HCT116 (cell line): ENCODE results near the gene ZNF777. TPM values are rescaled to one million over a fixed set of nuclear protein-coding genes. Genes with fewer than 3 reads are reported as not detected.

ENCODE experiments used
- ATAC-seq: fragments of 200-7000 bp; cut with Tn5 transposase; 2 replicates; pipeline ENCODE4 v1.9.1; 2020; ENCODE audit warnings: mild to moderate bottlenecking, moderate library complexity
- BruUV-seq: library from RNA; stranded (reverse); fragments of 400-500 nt; replicated peaks from 2 replicates; lab custom pipeline; 2021; lab: Mats Ljungman, UMichigan
- CTCF ChIA-PET: fragments of 300-600 bp; sonication (Branson Sonifier 250); formaldehyde crosslinking; loops from one replicate; lab custom pipeline; 2021; ENCODE audit warnings: antibody characterized with exemption; lab: Charles Lee
- POLR2A ChIA-PET: fragments of 300-600, 350-600 bp; sonication (Branson Sonifier 250); formaldehyde crosslinking; loops from one replicate; lab custom pipeline; 2021; ENCODE audit warnings: antibody characterized with exemption; lab: Charles Lee
- RAD21 ChIA-PET, 2 experiments: fragments of 300-600 bp; sonication (Branson Sonifier 250); formaldehyde crosslinking; loops; one replicate each; lab custom pipeline; 2023; ENCODE audit warnings: low total read pairs in 2 of 2; ENCODE audit not compliant: uncharacterized antibody in 2 of 2, unreplicated experiment in 2 of 2, low non-redundant PET in 1 of 2; lab: Charles Lee
- DNase-seq: peaks from one replicate; pipeline ENCODE4 v3.0.0-alpha.2; 2010; ENCODE audit warnings: low read depth, low spot score
- H2AFZ ChIP-seq: fragments of 200-600 bp; shearing (Covaris generic), sonication (generic); 2 replicates; pipeline ENCODE4 v1.6.1; 2017; ENCODE audit warnings: low read depth, mixed run types, mixed read lengths, antibody characterized with exemption, low read length; ENCODE audit not compliant: poor library complexity, severe bottlenecking
- H3K27ac ChIP-seq: 2 replicates; pipeline ENCODE4 v1.5.1; 2012; ENCODE audit warnings: low read depth, low read length
- H3K27me3 ChIP-seq: fragments of 200-600 bp; sonication (generic); 2 replicates; pipeline ENCODE4 v1.6.1; 2016; ENCODE audit warnings: mixed run types, low read length, mixed read lengths; ENCODE audit not compliant: insufficient read depth
- H3K36me3 ChIP-seq, 2 experiments: fragments of 200-500 bp in 1 of 2; fragments of 200-600 bp in 1 of 2; sonication (Bioruptor generic) in 1 of 2; sonication (generic) in 1 of 2; 2 replicates each; pipeline versions ENCODE4 v1.5.1 to v1.6.1; 2014 to 2016; ENCODE audit warnings: low read length in 2 of 2, inconsistent platforms in 1 of 2, mixed read lengths in 1 of 2, mixed run types in 1 of 2; ENCODE audit not compliant: insufficient read depth in 2 of 2, control insufficient read depth in 1 of 2
- H3K4me1 ChIP-seq, 2 experiments: fragments of 200-600 bp in 1 of 2; sonication (generic) in 1 of 2; 2 replicates each; pipeline versions ENCODE4 v1.5.1 to v1.6.1; 2012 to 2017; ENCODE audit warnings: low read length in 2 of 2, inconsistent platforms in 1 of 2, mild to moderate bottlenecking in 1 of 2, mixed read lengths in 1 of 2, mixed run types in 1 of 2, moderate library complexity in 1 of 2; ENCODE audit not compliant: insufficient read depth in 2 of 2, control insufficient read depth in 1 of 2
- H3K4me2 ChIP-seq: fragments of 200-600 bp; sonication (generic); 2 replicates; pipeline ENCODE4 v1.6.1; 2017; ENCODE audit warnings: mixed run types, low read length, mixed read lengths
- H3K4me3 ChIP-seq, 2 experiments: fragments of 200-600 bp in 1 of 2; sonication (generic) in 1 of 2; replicated peaks in 1 of 2; 2 replicates each; pipeline ENCODE4 v1.5.1; 2011 to 2016; ENCODE audit warnings: low read length in 2 of 2, control low read depth in 1 of 2, low read depth in 1 of 2, mild to moderate bottlenecking in 1 of 2, mixed read lengths in 1 of 2, mixed run types in 1 of 2
- H3K79me2 ChIP-seq: fragments of 200-600 bp; sonication (generic); 2 replicates; pipeline ENCODE4 v1.6.1; 2017; ENCODE audit warnings: mild to moderate bottlenecking, mixed run types, low read length, moderate library complexity, mixed read lengths; ENCODE audit not compliant: insufficient read depth
- H3K9ac ChIP-seq: fragments of 200-600 bp; sonication (generic); 2 replicates; pipeline ENCODE4 v1.6.1; 2016; ENCODE audit warnings: low read length, mixed read lengths
- H3K9me2 ChIP-seq: fragments of 200-600 bp; sonication (generic), shearing (Covaris generic); 2 replicates; pipeline ENCODE4 v1.6.1; 2017; ENCODE audit warnings: mixed run types, mild to moderate bottlenecking, moderate library complexity; ENCODE audit not compliant: insufficient read depth
- H3K9me3 ChIP-seq, 2 experiments: fragments of 200-500 bp in 1 of 2; fragments of 200-600 bp in 1 of 2; sonication (Bioruptor generic) in 1 of 2; sonication (generic) in 1 of 2; 2 replicates each; pipeline ENCODE4 v1.6.1; 2014 to 2017; ENCODE audit warnings: low read length in 2 of 2, mixed read lengths in 2 of 2, inconsistent platforms in 1 of 2, low read depth in 1 of 2, mild to moderate bottlenecking in 1 of 2, mixed run types in 1 of 2, moderate library complexity in 1 of 2; ENCODE audit not compliant: control insufficient read depth in 1 of 2, insufficient read depth in 1 of 2
- H4K20me1 ChIP-seq: fragments of 200-600 bp; sonication (generic), shearing (Covaris generic); 2 replicates; pipeline ENCODE4 v1.6.1; 2017; ENCODE audit warnings: mixed run types, mild to moderate bottlenecking, moderate library complexity; ENCODE audit not compliant: insufficient read depth
- CEBPB ChIP-seq: IDR thresholded peaks from 2 replicates; pipeline ENCODE4 v1.6.1; 2012; ENCODE audit warnings: low read depth
- CTCF ChIP-seq, 3 experiments: fragments of 200-600 bp in 1 of 3; sonication (generic) in 1 of 3; IDR thresholded peaks in 2 of 3; conservative IDR thresholded peaks in 1 of 3; 2 replicates each; pipeline ENCODE4 v1.5.1; 2012 to 2017; ENCODE audit warnings: low read depth in 2 of 3, low read length in 2 of 3, antibody characterized with exemption in 1 of 3, borderline replicate concordance in 1 of 3, control low read depth in 1 of 3, mild to moderate bottlenecking in 1 of 3, mixed read lengths in 1 of 3, mixed run types in 1 of 3, moderate library complexity in 1 of 3; ENCODE audit not compliant: insufficient read depth in 1 of 3
- ELF1 ChIP-seq: IDR thresholded peaks from 2 replicates; pipeline ENCODE4 v1.6.1; 2012; ENCODE audit warnings: low read depth, borderline replicate concordance
- SIN3A ChIP-seq: IDR thresholded peaks from 2 replicates; pipeline ENCODE4 v1.6.1; 2012; ENCODE audit warnings: low read depth
- SRF ChIP-seq: IDR thresholded peaks from 2 replicates; pipeline ENCODE4 v1.6.1; 2012; ENCODE audit warnings: low read depth
- TCF7L2 ChIP-seq: IDR thresholded peaks from 2 replicates; pipeline ENCODE4 v1.7.0; 2011; ENCODE audit warnings: borderline replicate concordance, inconsistent platforms; ENCODE audit not compliant: insufficient read depth, insufficient read length; ENCODE audit errors: extremely low read depth
- ZFX ChIP-seq: fragments of 450-650 bp; IDR thresholded peaks from 2 replicates; pipeline ENCODE4 v1.6.1; 2017
- intact Hi-C: fragments of 100-400 bp; cut with micrococcal nuclease; formaldehyde crosslinking; loops from 2 replicates; pipeline ENCODE4 v1.10.0; 2022
- total RNA-seq: library from RNA; stranded (reverse); gene quantifications from one replicate; pipeline ENCODE4 v1.2.1, GENCODE V29; 2021; ENCODE audit not compliant: unreplicated experiment

ZNF777 gene
- total RNA-seq, 1 experiment from 2014 or later, result 15.6 TPM

- no peak for TF ChIP-seq CTCF (IDR thresholded peaks at IDR 0.05 in 2 of 3, conservative IDR thresholded peaks at IDR 0.05 in 1 of 3; ENCODE audit: borderline replicate concordance in 1 of 3, insufficient read depth in 1 of 3, low read depth in 2 of 3, low read length in 2 of 3)
- TF ChIP-seq SIN3A, result no peak
- TF ChIP-seq ZFX, result no peak
- TF ChIP-seq TCF7L2, result no peak
Observed at GRCh38 chr7:149454750-149455149, 6.1 kb downstream of the ZNF777 start (continued).

GRCh38 chr7:149454006-149454405, 6.9 kb downstream of the ZNF777 start:
- intact Hi-C loops, result no loop called here
- H3K4me2 ChIP-seq, result no peak overlapping the region
- RAD21 ChIA-PET, result no interaction called here
- TF ChIP-seq ELF1 (no peak), CEBPB (no peak), SRF (no peak)
- TF ChIP-seq, all 23 proteins: peak for 0
- Histone ChIP-seq H3K27me3 (no peaks in the 10 kb centered on the region), H3K4me3 (no peak overlapping the region), H2AFZ (no peak overlapping the region), H3K4me1 (peaks cover 4 to 6% of the 10 kb centered on the region in 2 experiments; a peak in 2 of 4 replicates), H3K36me3 (peaks cover 15 to 35% of the 10 kb centered on the region in 2 experiments; a peak in 3 of 4 replicates), H3K27ac (no peak overlapping the region), H3K9ac (no peak overlapping the region), H4K20me1 (no peaks in the 10 kb centered on the region), H3K9me3 (no peaks in the 10 kb centered on the region), H3K79me2 (peaks cover 24% of the 10 kb centered on the region), H3K9me2 (no peaks in the 10 kb centered on the region)
- POLR2A ChIA-PET, result no interaction called here
- no peak for DNase-seq
- CTCF ChIA-PET, result no interaction called here
- no TSS peak for BruUV-seq
- no peak for ATAC-seq
